Activated naive CD4-positive, alpha-beta T cell treated with anti-CD3 and anti-CD28 coated beads for 36 hours (primary cell): ENCODE data around the gene BID. TPM values are rescaled to one million over a fixed set of nuclear protein-coding genes. Genes with fewer than 3 reads are reported as not detected.
"Not testable (repeated sequence)": the region's sequence is repeated elsewhere in the genome, so short reads cannot be mapped to it uniquely, and the experiment has no call there.

Experiments
- CTCF ChIA-PET: fragments of 350-600 bp; sonication (Branson Sonifier 250); formaldehyde crosslinking; loops from one replicate; lab custom pipeline; 2021; ENCODE audit warnings: antibody characterized with exemption; lab: Charles Lee
- DNase-seq: peaks from one replicate; pipeline ENCODE4 v3.0.0-alpha.2; 2020
- H3K27ac Mint-ChIP-seq: one replicate; pipeline ENCODE4 v1.8.0; 2021; ENCODE audit warnings: mild to moderate bottlenecking, mixed read lengths
- H3K27me3 Mint-ChIP-seq: one replicate; pipeline ENCODE4 v1.8.0; 2021; ENCODE audit warnings: low read depth, mixed read lengths
- H3K36me3 Mint-ChIP-seq: one replicate; pipeline ENCODE4 v1.8.0; 2021; ENCODE audit warnings: low read depth, mixed read lengths
- H3K4me1 Mint-ChIP-seq: one replicate; pipeline ENCODE4 v1.8.0; 2021; ENCODE audit warnings: low read depth, mixed read lengths
- H3K4me3 Mint-ChIP-seq: one replicate; pipeline ENCODE4 v1.8.0; 2021; ENCODE audit warnings: mild to moderate bottlenecking, moderate library complexity, mixed read lengths
- H3K9me3 Mint-ChIP-seq: one replicate; pipeline ENCODE4 v1.8.0; 2021; ENCODE audit warnings: mixed read lengths
- intact Hi-C: fragments of 100-400 bp; cut with micrococcal nuclease; formaldehyde crosslinking; loops from one replicate; pipeline ENCODE4 v1.15.1; 2023
- total RNA-seq, 2 experiments: library from RNA; stranded (reverse); gene quantifications; one replicate each; pipeline ENCODE4 v1.2.3, GENCODE V29; 2021

Gene BID
- total RNA-seq, 2 experiments from 2014 or later, result 53.0 to 63.7 TPM

DNA sequence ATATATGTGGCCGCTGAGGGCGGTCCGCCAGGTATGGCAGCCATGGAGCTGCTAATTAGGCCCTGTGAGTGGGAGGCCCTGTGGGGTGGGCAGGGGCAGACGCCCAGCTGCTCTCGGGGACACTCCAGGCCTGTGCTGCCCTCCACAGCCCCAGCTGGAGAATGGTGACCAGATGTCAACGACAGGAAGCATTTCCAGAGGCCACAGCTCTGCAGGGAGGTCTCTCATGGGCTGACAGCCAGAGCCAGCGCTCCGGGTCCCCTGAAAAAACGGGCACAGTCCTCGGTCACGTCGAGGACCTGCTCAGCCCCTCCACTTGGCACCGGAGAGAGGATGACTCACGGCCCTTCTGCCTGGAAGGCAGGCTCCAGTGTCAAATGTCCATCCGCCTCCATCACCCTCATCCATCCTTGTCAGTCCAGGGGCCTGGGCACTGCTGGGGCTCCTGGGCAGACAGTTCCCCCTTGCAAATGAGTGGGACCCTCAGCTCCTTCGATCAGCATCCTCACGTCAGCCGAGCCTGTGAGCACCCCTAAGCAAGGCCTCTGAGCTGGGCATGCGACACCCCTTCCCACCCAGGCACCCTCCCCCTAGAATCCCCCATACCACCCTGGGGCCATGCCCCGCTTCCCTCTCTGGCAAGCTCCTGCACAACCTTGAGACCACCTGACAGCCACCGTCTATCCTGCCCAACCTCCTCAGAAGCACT lies 1.9 kb downstream of the BID start:
- Mint-ChIP-seq H3K4me1 (peaks cover 77% of the 10 kb centered on the region), H3K27me3 (no peaks in the 10 kb centered on the region), H3K9me3 (no peaks in the 10 kb centered on the region), H3K36me3 (no peaks in the 10 kb centered on the region), H3K4me3 (peak overlapping the region; percentile 82), H3K27ac (no peak overlapping the region)
- intact Hi-C loops, result loop anchor here (5.0 kb wide), 1 partner anchor 685 kb away; no protein-coding TSS in a partner anchor
- DNase-seq, result no peak
- CTCF ChIA-PET, result interaction anchor here (1.6 to 3.0 kb wide), 5 partner anchors 9 to 303 kb away, joined by 3 to 15 read pairs (median 7); no protein-coding TSS in a partner anchor

DNA sequence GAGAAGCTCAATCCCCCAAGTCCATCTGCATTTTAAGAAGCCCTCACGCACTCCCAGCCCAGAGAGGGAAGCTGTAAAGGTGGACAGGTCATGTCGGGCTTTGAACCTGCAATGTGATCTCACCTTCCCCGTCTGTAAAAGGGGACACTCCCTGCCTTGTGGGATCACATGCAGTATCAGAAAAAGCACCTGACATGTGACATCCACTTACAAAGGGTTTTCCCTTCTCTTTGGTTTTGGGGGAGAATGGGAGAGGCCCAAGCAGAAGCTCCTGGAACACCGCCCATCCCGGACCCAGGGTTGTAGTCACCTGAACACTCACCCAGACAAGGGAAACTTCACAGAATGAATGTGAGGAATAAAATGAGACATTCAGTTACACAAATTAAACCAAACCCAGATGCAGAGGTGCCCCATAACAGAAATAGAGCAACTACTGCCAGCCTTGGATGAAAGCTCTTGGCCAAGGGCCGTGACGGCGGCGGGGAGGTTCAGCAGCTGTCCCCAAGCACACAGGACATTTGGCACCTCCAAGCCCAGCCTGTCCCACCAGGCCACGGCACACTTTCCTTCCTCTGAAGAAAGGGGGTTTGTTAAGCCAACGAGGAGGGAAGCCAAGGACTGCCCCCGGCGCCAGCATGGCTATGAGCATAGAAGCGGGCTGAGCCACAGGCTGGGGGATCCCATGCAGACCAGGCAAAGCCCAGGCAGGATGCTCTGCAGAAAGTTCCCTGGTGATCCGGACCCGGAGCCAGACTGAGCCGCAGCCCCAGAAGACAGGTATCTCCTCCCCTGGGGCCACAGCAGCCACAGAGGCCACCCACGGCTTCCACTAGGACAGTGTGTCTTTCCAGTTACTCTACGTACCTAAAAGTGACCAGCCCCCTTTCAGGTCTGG lies 3.8 kb downstream of the BID start:
- no peaks in the 10 kb centered on the region for H3K9me3 Mint-ChIP-seq
- no peaks in the 10 kb centered on the region for H3K27me3 Mint-ChIP-seq
- no peak overlapping the region for H3K27ac Mint-ChIP-seq
- intact Hi-C loops, result loop anchor here (5.0 kb wide), 1 partner anchor 683 kb away; no protein-coding TSS in a partner anchor
- H3K36me3 Mint-ChIP-seq, result no peaks in the 10 kb centered on the region
- CTCF ChIA-PET, result interaction anchor here (0.7 to 1.3 kb wide), 4 partner anchors 10 to 28 kb away, joined by 3 to 5 read pairs (median 3); no protein-coding TSS in a partner anchor
- no peak overlapping the region for H3K4me3 Mint-ChIP-seq
- H3K4me1 Mint-ChIP-seq, result peaks cover 61% of the 10 kb centered on the region
- DNase-seq, result peak; percentile 32

DNA sequence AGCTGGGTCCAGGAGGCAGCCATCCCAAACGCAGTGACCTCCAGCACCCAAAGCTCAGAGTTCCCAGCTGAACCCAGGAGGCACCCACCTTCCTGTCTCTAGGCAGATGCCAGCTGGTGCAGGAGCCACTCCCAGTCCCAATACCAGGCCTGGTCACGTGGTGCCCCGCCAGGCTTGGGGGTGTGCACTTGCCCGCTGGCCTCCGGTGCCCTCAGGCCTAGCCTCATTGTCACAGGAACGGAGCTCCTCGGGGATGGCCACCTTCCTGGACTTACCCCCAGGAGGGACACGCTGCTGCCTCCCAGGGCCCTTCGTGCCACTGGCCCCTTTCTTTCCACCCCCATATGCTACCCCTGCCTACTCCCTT lies 4.6 kb downstream of the BID start:
- intact Hi-C loops, result loop anchor here (5.0 kb wide), 2 partner anchors 62 to 682 kb away; no protein-coding TSS in a partner anchor
- H3K36me3 Mint-ChIP-seq, result no peaks in the 10 kb centered on the region
- no peak overlapping the region for H3K27ac Mint-ChIP-seq
- H3K4me3 Mint-ChIP-seq, result no peak overlapping the region
- DNase-seq, result no peak
- CTCF ChIA-PET, result interaction anchor here (0.7 to 1.3 kb wide), 4 partner anchors 10 to 27 kb away, joined by 3 to 5 read pairs (median 3); no protein-coding TSS in a partner anchor
- H3K9me3 Mint-ChIP-seq, result no peaks in the 10 kb centered on the region
- peaks cover 61% of the 10 kb centered on the region for H3K4me1 Mint-ChIP-seq
- no peaks in the 10 kb centered on the region for H3K27me3 Mint-ChIP-seq

DNA sequence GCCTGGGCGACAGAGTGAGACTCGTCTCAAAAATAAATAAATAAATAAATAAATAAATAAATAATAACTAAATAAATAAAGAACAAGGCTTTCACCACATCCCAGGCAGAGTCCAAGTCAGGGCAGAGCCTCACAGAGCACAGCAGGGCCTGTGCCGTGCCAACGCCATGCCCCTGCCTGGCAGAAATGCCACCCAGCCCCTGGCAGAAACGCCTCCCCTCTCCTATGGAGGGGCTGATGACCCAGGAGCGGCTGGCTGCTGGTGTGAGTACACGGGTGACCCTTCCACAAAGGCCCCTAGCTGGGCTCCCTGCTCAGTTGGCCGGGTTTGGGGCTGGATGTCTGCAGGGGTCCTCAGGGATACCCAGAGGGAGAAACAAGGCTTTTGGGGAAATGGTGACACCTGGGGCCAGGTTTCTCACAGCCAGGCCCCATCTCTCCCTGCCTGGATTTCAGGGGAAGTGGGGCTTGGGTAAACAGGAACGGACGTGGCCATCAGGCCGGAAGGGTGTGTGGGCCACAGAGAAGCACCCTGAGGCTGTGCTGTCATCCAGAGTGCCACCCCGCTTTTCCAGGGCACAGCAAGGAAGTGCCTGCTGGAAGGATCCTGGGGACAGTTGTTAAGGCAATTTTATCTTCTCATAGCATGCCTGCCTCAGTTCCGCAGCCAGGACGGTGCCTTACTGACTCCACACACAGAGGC lies 5.1 kb downstream of the BID start:
- Mint-ChIP-seq H3K9me3 (no peaks in the 10 kb centered on the region), H3K4me1 (peaks cover 66% of the 10 kb centered on the region), H3K4me3 (no peak overlapping the region), H3K27ac (no peak overlapping the region), H3K27me3 (no peaks in the 10 kb centered on the region), H3K36me3 (no peaks in the 10 kb centered on the region)
- intact Hi-C loops, result loop anchor here (5.0 kb wide), 1 partner anchor 62 kb away; no protein-coding TSS in a partner anchor
- CTCF ChIA-PET, result interaction anchor here (0.7 to 2.2 kb wide), 3 partner anchors 11 to 28 kb away, joined by 3 to 6 read pairs (median 5); no protein-coding TSS in a partner anchor
- no peak for DNase-seq

DNA sequence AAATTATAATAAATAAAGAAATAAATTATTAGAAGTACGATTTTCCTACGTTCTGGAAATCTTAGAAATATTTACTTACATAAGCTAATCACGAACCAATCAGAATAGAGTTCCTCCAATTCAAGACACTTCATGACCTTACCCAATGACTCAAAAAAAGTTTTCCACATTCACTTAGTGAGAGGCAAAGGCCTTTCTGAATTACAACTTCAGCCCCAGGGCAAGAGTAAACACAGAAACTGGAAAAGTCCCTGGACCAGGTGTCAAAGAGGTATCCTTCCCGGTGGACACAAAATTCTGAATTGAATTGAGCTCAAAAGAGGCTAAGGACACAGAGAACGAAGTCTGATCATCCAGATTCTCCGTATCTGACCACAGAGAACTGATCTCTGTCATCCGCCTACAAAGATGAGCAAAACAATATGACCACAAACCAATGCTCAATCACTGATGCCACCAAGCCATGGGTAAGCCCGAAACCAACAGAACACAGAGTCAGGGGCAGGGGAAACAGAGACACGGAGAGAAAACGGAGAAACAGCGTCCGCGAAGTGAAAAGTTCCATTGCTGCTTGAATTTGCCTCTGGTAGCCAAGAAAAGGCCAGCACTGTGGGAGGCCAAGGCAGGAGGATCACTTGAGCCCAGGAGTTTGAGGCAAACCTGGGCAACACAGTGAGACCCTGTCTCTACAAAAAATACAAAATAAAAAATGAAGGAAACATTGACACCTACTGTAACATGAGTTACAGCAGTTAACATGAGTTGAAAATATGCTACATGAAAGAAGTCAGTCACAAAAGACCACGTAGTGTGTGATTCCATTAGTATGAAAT lies 6.8 kb downstream of the BID start:
- DNase-seq, result peak; percentile 73
- Mint-ChIP-seq H3K27me3 (no peaks in the 10 kb centered on the region), H3K4me1 (peaks cover 58% of the 10 kb centered on the region)

DNA sequence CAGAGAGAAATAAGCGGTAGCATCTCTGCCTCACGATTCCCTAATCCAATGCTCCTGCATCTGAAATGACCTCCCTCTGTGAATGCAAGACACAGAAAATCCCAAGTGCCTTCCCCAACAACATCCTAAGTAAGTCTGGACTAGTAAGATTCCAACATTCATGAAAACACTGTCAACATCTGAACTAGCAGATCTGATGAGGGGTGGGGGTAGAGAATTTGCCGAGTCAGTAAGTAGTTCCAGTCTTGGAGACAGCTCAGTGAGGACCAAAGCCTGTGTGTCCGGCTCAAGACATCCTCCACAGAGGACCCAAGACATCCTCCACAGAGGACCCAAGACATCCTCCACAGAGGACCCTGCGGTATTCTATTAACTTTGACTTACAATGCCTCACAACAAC lies 9.4 kb downstream of the BID start:
- not testable (repeated sequence) for H3K4me3 Mint-ChIP-seq, H3K36me3 Mint-ChIP-seq, H3K27me3 Mint-ChIP-seq, DNase-seq, H3K9me3 Mint-ChIP-seq, H3K27ac Mint-ChIP-seq
- H3K4me1 Mint-ChIP-seq, result peaks cover 48% of the 10 kb centered on the region
- CTCF ChIA-PET, result interaction anchor here (0.6 to 3.7 kb wide), 5 partner anchors 9 to 307 kb away, joined by 4 to 18 read pairs (median 5); no protein-coding TSS in a partner anchor
- intact Hi-C loops, result loop anchor here (5.0 kb wide), 1 partner anchor 58 kb away; no protein-coding TSS in a partner anchor

More for the DNA sequence above, 6.8 kb downstream of the BID start:
- Mint-ChIP-seq H3K36me3 (no peaks in the 10 kb centered on the region), H3K27ac (no peak overlapping the region), H3K9me3 (no peaks in the 10 kb centered on the region), H3K4me3 (peak overlapping the region; percentile 11)
- CTCF ChIA-PET, result interaction anchor here (0.6 to 3.7 kb wide), 4 partner anchors 18 to 128 kb away, joined by 3 to 18 read pairs (median 4); no protein-coding TSS in a partner anchor
- intact Hi-C loops, result loop anchor here (1.0 to 5.0 kb wide), 3 partner anchors 10 to 60 kb away; no protein-coding TSS in a partner anchor

DNA sequence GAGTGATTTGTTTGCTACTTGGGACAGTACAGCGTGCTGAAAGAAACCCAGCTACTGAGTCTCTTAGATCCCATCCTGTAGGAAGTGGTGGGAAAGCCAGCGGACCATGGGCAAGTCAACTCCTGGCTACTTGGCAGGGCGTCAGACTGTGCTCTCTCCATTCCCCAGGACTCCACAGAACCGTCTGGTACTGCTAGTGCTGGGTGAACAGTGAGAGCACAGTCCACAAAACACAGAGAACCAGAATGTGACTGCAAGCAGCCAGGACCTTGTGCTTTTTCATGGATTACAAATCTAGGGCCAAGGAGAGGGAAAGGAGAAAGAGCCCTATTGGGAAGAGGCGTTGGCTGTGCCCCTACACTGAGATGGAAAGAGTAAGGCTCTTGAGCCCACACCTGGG lies 10.2 kb downstream of the BID start:
- Mint-ChIP-seq H3K9me3 (no peaks in the 10 kb centered on the region), H3K4me3 (no peak overlapping the region), H3K36me3 (no peaks in the 10 kb centered on the region), H3K27ac (no peak overlapping the region), H3K27me3 (no peaks in the 10 kb centered on the region), H3K4me1 (peaks cover 46% of the 10 kb centered on the region)
- intact Hi-C loops, result no loop called here
- DNase-seq, result no peak
- CTCF ChIA-PET, result interaction anchor here (0.6 to 2.6 kb wide), 3 partner anchors 9 to 307 kb away, joined by 4 to 10 read pairs (median 5); no protein-coding TSS in a partner anchor

DNA sequence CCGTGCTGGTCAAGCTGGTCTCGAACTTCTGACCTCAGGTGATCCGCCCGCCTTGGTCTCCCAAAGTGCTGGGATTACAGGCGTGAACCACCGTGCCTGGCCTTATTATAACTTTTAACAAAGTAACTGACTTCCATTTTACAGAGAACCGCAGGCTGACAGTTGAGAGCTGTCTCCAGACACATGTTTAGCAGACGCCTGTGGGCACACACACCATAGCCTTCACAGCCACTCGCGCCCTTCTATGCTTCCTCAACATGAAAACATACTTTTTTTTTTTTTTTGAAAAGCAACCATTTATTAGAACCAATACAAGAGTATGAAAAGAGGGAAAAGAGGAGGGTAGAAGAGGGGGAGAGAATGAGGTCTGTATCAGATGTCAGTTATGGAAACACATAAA lies 10.8 kb downstream of the BID start:
- H3K27ac Mint-ChIP-seq, H3K4me3 Mint-ChIP-seq, intact Hi-C loops, H3K9me3 Mint-ChIP-seq, DNase-seq, H3K27me3 Mint-ChIP-seq, CTCF ChIA-PET, H3K36me3 Mint-ChIP-seq: not testable (repeated sequence)
- peaks cover 46% of the 10 kb centered on the region for H3K4me1 Mint-ChIP-seq

DNA sequence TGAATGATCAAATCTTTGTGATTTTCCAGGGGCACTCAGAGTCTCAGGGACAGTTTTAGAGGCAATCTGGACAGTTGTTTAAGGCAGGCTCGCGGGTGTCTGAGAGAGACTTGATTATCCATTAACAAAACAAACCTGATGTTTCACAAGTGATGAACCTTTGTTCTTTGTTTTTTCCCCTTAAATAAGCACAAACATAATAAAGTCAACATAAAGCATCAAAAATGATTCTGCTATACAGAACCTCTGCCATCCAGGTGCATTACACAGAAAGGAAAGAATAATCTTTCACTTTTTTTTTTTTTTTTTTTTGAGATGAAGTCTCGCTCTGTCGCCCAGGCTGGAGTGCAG lies 13.2 kb downstream of the BID start:
- CTCF ChIA-PET, result no interaction called here
- Mint-ChIP-seq H3K4me3 (no peak overlapping the region), H3K27ac (no peak overlapping the region), H3K36me3 (peaks cover 3% of the 10 kb centered on the region), H3K4me1 (peaks cover 34% of the 10 kb centered on the region), H3K27me3 (no peaks in the 10 kb centered on the region), H3K9me3 (no peaks in the 10 kb centered on the region)
- intact Hi-C loops, result no loop called here
- DNase-seq, result no peak

DNA sequence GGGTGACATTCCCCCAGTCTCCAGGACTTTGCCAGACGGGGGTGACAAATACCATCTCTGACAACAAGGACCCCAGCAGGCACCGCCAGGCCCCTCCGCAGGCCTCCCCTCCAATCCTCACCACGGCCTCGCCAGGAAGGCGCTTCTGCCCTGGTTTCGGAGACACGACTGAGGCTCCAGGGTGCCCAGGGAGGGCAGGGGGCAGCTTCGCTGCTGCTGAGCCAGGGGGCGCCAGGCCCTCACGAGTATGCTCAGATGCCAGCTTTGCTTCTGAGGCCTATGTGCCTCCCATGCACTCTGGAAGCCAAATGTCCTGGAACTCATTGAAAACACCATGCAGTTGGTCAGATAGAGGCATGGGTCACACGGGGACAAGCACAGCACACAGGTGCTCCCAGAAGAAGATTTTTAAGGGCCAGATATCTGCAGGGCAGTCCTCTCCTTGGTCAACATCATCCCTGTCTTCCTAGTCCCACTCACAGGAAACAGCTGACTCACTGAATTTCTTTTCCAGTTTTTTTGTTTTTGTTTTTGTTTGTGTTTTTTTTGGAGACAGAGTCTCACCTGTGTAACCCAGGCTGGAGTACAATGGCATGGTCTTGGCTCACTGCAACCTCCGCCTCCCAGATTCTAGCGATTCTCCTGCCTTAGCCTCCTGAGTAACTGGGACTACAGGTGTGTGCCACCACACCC lies 19.9 kb downstream of the BID start:
- DNase-seq, result peak; percentile 56
- no peak overlapping the region for H3K4me3 Mint-ChIP-seq
- peaks cover 6% of the 10 kb centered on the region for H3K4me1 Mint-ChIP-seq
- peaks cover 3% of the 10 kb centered on the region for H3K36me3 Mint-ChIP-seq
- no peaks in the 10 kb centered on the region for H3K9me3 Mint-ChIP-seq
- intact Hi-C loops, result loop anchor here (2.0 kb wide), 1 partner anchor 30 kb away; no protein-coding TSS in a partner anchor
- CTCF ChIA-PET, result interaction anchor here (1.0 to 1.7 kb wide), 3 partner anchors 30 to 322 kb away, joined by 3 to 10 read pairs (median 5); no protein-coding TSS in a partner anchor
- H3K27ac Mint-ChIP-seq, result no peak overlapping the region
- no peaks in the 10 kb centered on the region for H3K27me3 Mint-ChIP-seq
